Adrenal gland (tissue), 12 donors: ENCODE measurements around the gene MIPOL1. TPM values are rescaled to one million over a fixed set of nuclear protein-coding genes. Genes with fewer than 3 reads are reported as not detected.

ENCODE experiments used
- DNase-seq, 7 donors: peaks; one replicate each; pipeline ENCODE4 v3.0.0-alpha.2; 2019 to 2020
- H3K27ac ChIP-seq, 5 donors: fragments of 200-600 bp; sonication (generic) in 4 of 5; 1 replicate in 3 of 5; 2 replicates in 2 of 5; pipeline versions ENCODE4 v1.5.1 to v1.8.0; 2016 to 2020; ENCODE audit warnings: mild to moderate bottlenecking in 1 of 5
- H3K27me3 ChIP-seq: fragments of 200-600 bp; 2 replicates; pipeline ENCODE4 v1.8.0; 2021
- H3K36me3 ChIP-seq, 2 donors: fragments of 200-600 bp; replicated peaks in 1 of 2; 1 replicate in 1 of 2; 2 replicates in 1 of 2; pipeline versions ENCODE4 v1.5.1 to v1.8.0; 2018 to 2022
- H3K4me1 ChIP-seq, 2 donors: fragments of 200-600 bp; replicated peaks in 1 of 2; 1 replicate in 1 of 2; 2 replicates in 1 of 2; pipeline versions ENCODE4 v1.5.1 to v1.8.0; 2018 to 2021
- H3K4me3 ChIP-seq, 4 donors: fragments of 200-600 bp; sonication (generic) in 3 of 4; one replicate each; pipeline ENCODE4 v1.5.1; 2016 to 2018
- H3K9me3 ChIP-seq, 3 donors: fragments of 200-600 bp; sonication (generic) in 1 of 3; replicated peaks in 1 of 3; 1 replicate in 2 of 3; 2 replicates in 1 of 3; pipeline versions ENCODE4 v1.5.1 to v1.8.0; 2016 to 2021
- CTCF ChIP-seq, 6 experiments: fragments of 450-650 bp in 4 of 6; fragments of 200-600 bp in 2 of 6; sonication (generic) in 1 of 6; IDR thresholded peaks; 1 replicate in 5 of 6; 2 replicates in 1 of 6; pipeline versions ENCODE4 v1.5.1 to v1.8.0; 2016 to 2021; ENCODE audit warnings: antibody characterized with exemption in 6 of 6, mild to moderate bottlenecking in 2 of 6, moderate library complexity in 1 of 6
- POLR2A ChIP-seq, 2 donors: fragments of 450-650 bp; IDR thresholded peaks; one replicate each; pipeline ENCODE4 v1.6.1; 2017; ENCODE audit warnings: antibody characterized with exemption in 2 of 2, mild to moderate bottlenecking in 2 of 2, moderate library complexity in 1 of 2
- WGBS, 4 donors: extraction: QIAGEN DNeasy Blood & Tissue Kit in 2 of 4; methylation state at CpG; one replicate each; pipeline versions ENCODE4 v1.1.5 to v1.1.7; 2013 to 2017; 5-methylcytosine and 5-hydroxymethylcytosine counted together
- intact Hi-C, 2 donors: fragments of 100-400 bp; cut with DNase I; formaldehyde crosslinking; loops; one replicate each; pipeline versions ENCODE4 v1.14.1 to v1.15.0; 2022 to 2023
- polyA plus RNA-seq, 3 donors: library from polyadenylated mRNA; stranded (reverse); fragments of 200-250 nt in 2 of 3; fragments of 350-450 nt in 1 of 3; fragmentation: Illumina TruSeq in 1 of 3; extraction: RNeasy Lipid Tissue Mini Kit (QIAGEN cat#74804) in 1 of 3; gene quantifications; one replicate each; pipeline ENCODE4 v1.2.3, GENCODE V29; 2013 to 2014
- total RNA-seq, 9 donors: library from RNA; depleted of rRNA in 4 of 9; stranded (reverse); fragments of >200 nt in 4 of 9; fragments of 120-200 nt in 1 of 9; fragmentation: NEBNext Ultra II Directional in 1 of 9; extraction: Animal tissue kit (Norgen Biotek cat#: 25700) in 1 of 9; gene quantifications; one replicate each; pipeline versions ENCODE4 v1.1.0 to v1.2.4, GENCODE V29; 2013 to 2023
- donor health status: healthy with polysubstance abuse.
- donor health status: Bipolar disorder and iron deficiency.
- donor health status: DM: yes; HTN: yes; CAD: no.
- donor health status: DM: no; HTN: no; CAD: no.
- donor health status: DM: no; HTN: no; CAD: no.
- donor health status: DM: yes; HTN: yes; CAD: no.

Gene MIPOL1
- total and polyA plus RNA-seq, 12 donors = 2.6 to 19.1 (median 7.8) TPM

GRCh38 chr14:37168721-37169120 lies 29.0 kb upstream of the MIPOL1 start:
- Histone ChIP-seq H3K9me3 (no peaks in the 10 kb centered on the region), H3K4me1 (peaks cover 0 to 11% of the 10 kb centered on the region in 2 donors), H3K4me3 (no peak overlapping the region), H3K36me3 (no peaks in the 10 kb centered on the region), H3K27ac (no peak overlapping the region), H3K27me3 (no peaks in the 10 kb centered on the region)
- intact Hi-C loops = no loop called here
- 63 to 79% (median 73%) methylated on average over 4 of the region's 4 CpGs for WGBS, 4 donors
- peak in 5 of 7 donors; percentile 26 to 57 (median 27) for DNase-seq
- no peak for TF ChIP-seq CTCF (IDR thresholded peaks at IDR 0.05)
- no peak for TF ChIP-seq POLR2A (IDR thresholded peaks at IDR 0.05)

GRCh38 chr14:37170237-37170636 lies 27.5 kb upstream of the MIPOL1 start:
- Histone ChIP-seq H3K4me3 (no peak overlapping the region), H3K36me3 (no peaks in the 10 kb centered on the region), H3K9me3 (no peaks in the 10 kb centered on the region), H3K27me3 (no peaks in the 10 kb centered on the region), H3K4me1 (peaks cover 0 to 22% of the 10 kb centered on the region in 2 donors), H3K27ac (no peak overlapping the region)
- no peak for TF ChIP-seq CTCF (IDR thresholded peaks at IDR 0.05)
- TF ChIP-seq POLR2A (IDR thresholded peaks at IDR 0.05) = no peak
- DNase-seq = no peak
- intact Hi-C loops = no loop called here
- 87 to 94% (median 93%) methylated on average over 6 to 8 of the region's 8 CpGs for WGBS, 4 donors

GRCh38 chr14:37170993-37171392 lies 26.7 kb upstream of the MIPOL1 start:
- no peak for TF ChIP-seq CTCF (IDR thresholded peaks at IDR 0.05)
- no peak for TF ChIP-seq POLR2A (IDR thresholded peaks at IDR 0.05)
- Histone ChIP-seq H3K4me1 (peaks cover 0 to 22% of the 10 kb centered on the region in 2 donors), H3K4me3 (no peak overlapping the region), H3K36me3 (no peaks in the 10 kb centered on the region), H3K27me3 (no peaks in the 10 kb centered on the region), H3K27ac (no peak overlapping the region), H3K9me3 (no peaks in the 10 kb centered on the region)
- DNase-seq = no peak
- intact Hi-C loops = no loop called here
- WGBS, 4 donors = 78 to 82% (median 78%) methylated on average over 9 to 10 of the region's 10 CpGs

- H3K36me3 ChIP-seq = no peaks in the 10 kb centered on the region
- no peak for DNase-seq
These were observed 26.1 kb upstream of the MIPOL1 start for GRCh38 chr14:37171678-37172023.

More at GRCh38 chr14:37171678-37172023, 26.1 kb upstream of the MIPOL1 start:
- 3 to 6% (median 4%) methylated on average over 6 of the region's 6 CpGs for WGBS, 4 donors
- Histone ChIP-seq H3K9me3 (no peaks in the 10 kb centered on the region), H3K4me3 (peak overlapping the region in 2 of 4 donors; percentile 69 to 74), H3K27me3 (no peaks in the 10 kb centered on the region), H3K4me1 (peaks cover 0 to 22% of the 10 kb centered on the region in 2 donors), H3K27ac (peak overlapping the region in 4 of 5 donors; percentile 75 to 92 (median 82))
- intact Hi-C loops = no loop called here
- TF ChIP-seq CTCF (IDR thresholded peaks at IDR 0.05) (no peak), POLR2A (IDR thresholded peaks at IDR 0.05) (no peak)
